ENCODE results near the gene POLR3B.

POLR3B gene

GRCh38 chr12:106552228-106552627, 194.7 kb downstream of the POLR3B start:
- H3K4me3 ChIP-seq (ENCODE audit: low read length): no peak overlapping the region
- TF ChIP-seq ZNF274 (IDR thresholded peaks at IDR 0.05; ENCODE audit: low read depth, low read length): no peak
